Stimulated activated naive B cell treated with anti-CD40 and anti-IgM and Interleukin-4, amounts not matched to agents 10 μg/mL and 1 μg/mL and 100 μg/mL, for 72 hours (primary cell): ENCODE measurements around the gene PRR36.
A peak's percentile ranks its signal among the peaks of the same experiment; 100 is the strongest.

Source experiments
- ATAC-seq, 2 donors: fragments of 150-1000 bp; cut with Tn5 transposase; replicated peaks; 2 replicates each; pipeline ENCODE4 v1.10.0; 2021; ENCODE audit warnings: moderate library complexity in 1 of 2
- DNase-seq: peaks from one replicate; pipeline ENCODE4 v3.0.0; 2021
- H3K27ac Mint-ChIP-seq: one replicate; pipeline ENCODE4 v1.8.0; 2022; ENCODE audit warnings: mild to moderate bottlenecking, mixed read lengths
- H3K27me3 Mint-ChIP-seq, 2 donors: one replicate each; pipeline ENCODE4 v1.8.0; 2022; ENCODE audit warnings: mixed read lengths in 2 of 2
- H3K36me3 Mint-ChIP-seq, 2 donors: one replicate each; pipeline ENCODE4 v1.8.0; 2022; ENCODE audit warnings: mixed read lengths in 2 of 2, mild to moderate bottlenecking in 1 of 2
- H3K4me1 Mint-ChIP-seq, 2 donors: one replicate each; pipeline ENCODE4 v1.8.0; 2022; ENCODE audit warnings: mixed read lengths in 2 of 2, mild to moderate bottlenecking in 1 of 2
- H3K4me3 Mint-ChIP-seq, 2 donors: one replicate each; pipeline ENCODE4 v1.8.0; 2022; ENCODE audit warnings: mild to moderate bottlenecking in 2 of 2, mixed read lengths in 2 of 2, moderate library complexity in 1 of 2
- H3K9me3 Mint-ChIP-seq, 2 donors: one replicate each; pipeline ENCODE4 v1.8.0; 2022; ENCODE audit warnings: mixed read lengths in 2 of 2, mild to moderate bottlenecking in 1 of 2

Gene PRR36

DNA sequence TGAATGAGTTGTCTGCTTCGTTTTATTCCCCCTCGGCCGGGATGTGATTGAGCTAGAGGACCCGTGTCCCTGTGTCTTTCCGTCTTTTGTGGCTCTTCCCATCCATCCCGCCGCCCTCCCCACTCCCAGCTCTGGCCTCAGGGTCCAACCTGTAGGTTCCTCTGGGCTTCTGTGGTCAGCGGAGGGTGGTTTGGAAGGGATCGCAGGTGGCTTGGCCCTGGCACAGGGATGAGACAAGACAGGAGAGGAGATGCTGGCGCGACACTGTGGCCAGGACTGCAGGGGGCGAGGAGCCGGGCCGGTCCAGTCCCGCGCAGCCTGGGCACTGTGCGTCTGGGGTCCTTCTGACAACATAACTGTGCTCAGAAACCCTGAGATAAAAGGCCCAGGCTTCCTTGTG lies 42.2 kb downstream of the PRR36 start:
- ATAC-seq = no peak
- Mint-ChIP-seq H3K9me3 (no peaks in the 10 kb centered on the region), H3K36me3 (no peaks in the 10 kb centered on the region), H3K4me1 (peaks cover 22 to 42% of the 10 kb centered on the region in 2 donors), H3K27ac (no peak overlapping the region), H3K4me3 (no peak overlapping the region), H3K27me3 (peaks cover 0 to 4% of the 10 kb centered on the region in 2 donors)
- DNase-seq = no peak

DNA sequence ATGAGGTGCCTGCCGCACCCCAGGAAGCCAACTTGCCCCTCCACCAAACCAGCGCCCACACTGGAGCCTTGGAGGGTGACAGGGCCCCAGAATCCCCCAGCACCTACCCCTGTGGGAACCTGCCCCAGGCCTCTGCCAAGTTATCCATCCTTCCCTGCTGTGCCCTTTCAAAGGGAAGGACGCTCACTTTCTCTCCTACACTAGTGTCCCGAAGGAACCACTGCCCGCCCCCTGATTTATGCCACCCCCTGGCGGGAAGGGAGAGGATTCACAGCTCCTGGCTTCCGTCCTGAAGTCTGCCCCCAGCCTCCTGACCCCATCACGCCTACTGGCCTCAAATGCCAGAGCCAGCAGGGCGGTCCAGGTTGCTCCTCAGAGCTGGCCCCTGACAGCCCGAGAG lies 42.7 kb downstream of the PRR36 start:
- no peaks in the 10 kb centered on the region for H3K9me3 Mint-ChIP-seq
- peak overlapping the region; percentile 85 to 87 for H3K4me3 Mint-ChIP-seq
- peak overlapping the region; percentile 82 for H3K27ac Mint-ChIP-seq
- H3K36me3 Mint-ChIP-seq = no peaks in the 10 kb centered on the region
- peaks cover 0 to 7% of the 10 kb centered on the region in 2 donors for H3K27me3 Mint-ChIP-seq
- ATAC-seq (no peak), DNase-seq (no peak)
- H3K4me1 Mint-ChIP-seq = peaks cover 22 to 42% of the 10 kb centered on the region in 2 donors

DNA sequence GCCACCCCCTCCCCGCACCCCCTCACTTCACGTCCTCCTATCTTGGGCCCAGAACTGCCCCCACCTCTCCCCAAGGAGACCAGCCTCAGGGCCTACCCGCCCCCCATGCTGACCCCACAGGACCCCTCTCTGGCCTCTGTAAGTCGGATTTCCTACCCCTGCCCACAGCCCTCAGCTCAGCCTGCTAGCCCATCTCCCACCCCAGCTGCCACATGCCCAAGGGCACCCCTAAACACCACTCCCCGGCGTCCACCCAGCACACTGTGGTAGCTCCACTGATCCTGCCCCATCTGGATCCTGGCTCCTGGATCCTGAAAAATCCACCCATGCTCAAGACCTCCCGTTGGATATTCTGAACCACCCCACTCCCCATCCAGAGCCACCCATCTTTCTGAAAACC lies 43.4 kb downstream of the PRR36 start:
- peak overlapping the region; percentile 82 for H3K27ac Mint-ChIP-seq
- ATAC-seq = no peak

DNA sequence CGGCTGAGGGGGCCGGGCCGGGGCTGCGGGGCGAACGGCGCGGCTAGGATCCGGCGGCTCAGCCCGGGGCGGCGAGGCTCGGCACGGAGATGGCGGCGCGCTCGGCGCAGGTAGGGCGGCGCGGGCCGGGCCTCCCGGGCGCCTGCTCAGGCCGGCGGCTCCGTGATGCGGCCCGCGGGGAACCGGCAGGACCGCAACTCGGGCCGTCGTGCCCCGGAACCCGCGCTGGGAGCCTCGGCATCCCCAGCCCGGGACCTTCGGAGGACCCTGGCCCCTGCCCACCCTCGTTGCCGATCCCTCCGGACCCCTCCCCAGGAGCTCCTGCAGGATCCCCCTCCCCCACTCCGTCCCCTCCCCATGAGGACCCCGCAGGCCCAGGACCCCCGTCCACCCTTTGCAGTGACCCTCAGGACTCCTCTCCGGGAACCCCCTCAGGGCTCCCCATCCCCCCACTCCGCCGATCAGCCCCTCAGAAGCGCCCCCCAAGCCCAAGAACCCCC lies 43.9 kb downstream of the PRR36 start:
- peaks cover 0 to 8% of the 10 kb centered on the region in 2 donors for H3K27me3 Mint-ChIP-seq
- ATAC-seq = peak; percentile 11 to 18
- H3K36me3 Mint-ChIP-seq = no peaks in the 10 kb centered on the region
- peak overlapping the region; percentile 87 to 88 for H3K4me3 Mint-ChIP-seq
- peaks cover 22 to 37% of the 10 kb centered on the region in 2 donors for H3K4me1 Mint-ChIP-seq
- H3K27ac Mint-ChIP-seq = no peak overlapping the region
- no peaks in the 10 kb centered on the region for H3K9me3 Mint-ChIP-seq
- no peak for DNase-seq

More for the DNA sequence above, 43.4 kb downstream of the PRR36 start:
- DNase-seq = no peak
- Mint-ChIP-seq H3K27me3 (peaks cover 0 to 8% of the 10 kb centered on the region in 2 donors), H3K4me3 (peak overlapping the region; percentile 85 to 87), H3K4me1 (peaks cover 22 to 39% of the 10 kb centered on the region in 2 donors), H3K9me3 (no peaks in the 10 kb centered on the region), H3K36me3 (no peaks in the 10 kb centered on the region)

DNA sequence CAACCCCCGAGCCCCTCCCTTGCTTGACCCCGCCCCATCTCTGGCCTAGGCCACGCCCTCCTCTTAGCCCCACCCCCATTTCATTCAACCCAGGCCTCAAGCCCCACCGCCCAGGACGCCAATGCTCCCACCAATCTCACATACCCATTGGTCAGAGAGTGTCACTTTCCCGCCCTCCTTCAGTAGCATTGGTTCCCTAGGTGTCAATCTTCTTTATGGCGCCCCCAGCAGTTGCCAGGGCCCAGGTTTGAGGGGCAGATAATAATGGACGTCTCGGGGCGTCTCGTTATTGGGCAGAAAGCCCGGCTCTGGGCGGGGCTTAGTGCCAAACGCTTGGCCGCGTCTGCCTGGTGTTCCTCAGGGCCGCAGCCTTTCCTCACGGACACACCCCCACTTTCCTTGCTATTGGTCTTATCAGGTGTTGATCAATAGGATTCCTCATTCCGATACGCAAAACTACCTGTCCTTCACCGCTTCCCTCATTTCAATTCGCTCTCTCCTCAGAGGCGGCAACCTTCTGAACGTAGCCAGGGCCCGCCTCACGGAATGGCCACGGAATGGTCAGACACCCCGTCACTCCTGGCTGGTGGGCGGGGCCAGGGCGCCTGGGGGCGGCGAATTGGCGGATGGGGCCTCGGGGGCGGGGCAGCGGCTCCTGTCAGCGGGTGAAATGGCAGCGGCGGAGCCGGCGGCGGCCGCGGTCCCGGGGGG lies 44.5 kb downstream of the PRR36 start, which contains the start of gene EVI5L:
EVI5L (plus strand) TSS at position 658 of the 711 bp plus-strand sequence. CDS start 16,325 bp downstream, outside the sequence.
- ATAC-seq (peak; percentile 88), DNase-seq (peak; percentile 99)
- Mint-ChIP-seq H3K36me3 (no peaks in the 10 kb centered on the region), H3K4me1 (peaks cover 22 to 37% of the 10 kb centered on the region in 2 donors), H3K27me3 (peaks cover 0 to 8% of the 10 kb centered on the region in 2 donors), H3K4me3 (peak within 1 kb of the TSS; percentile 87 to 88), H3K9me3 (no peaks in the 10 kb centered on the region), H3K27ac (peak within 1 kb of the TSS; percentile 93)

DNA sequence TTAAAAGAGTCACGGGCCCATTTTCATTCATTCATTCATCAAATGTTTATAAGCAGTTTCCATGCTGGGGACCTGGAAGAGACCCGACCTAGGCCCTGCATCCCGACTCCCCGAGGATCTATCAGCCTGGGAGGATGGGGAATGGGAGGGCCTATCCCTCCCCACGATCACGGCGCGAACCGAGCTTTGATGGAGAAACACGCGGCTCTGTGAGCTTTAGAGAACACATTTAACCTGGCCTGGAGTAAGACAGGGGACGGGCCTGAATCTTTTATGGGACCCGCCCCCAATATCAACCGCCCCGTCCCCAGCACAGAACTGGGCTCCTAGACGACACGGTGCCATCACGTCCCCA lies 45.0 kb downstream of the PRR36 start:
- no peaks in the 10 kb centered on the region for H3K9me3 Mint-ChIP-seq
- H3K4me3 Mint-ChIP-seq = peak overlapping the region; percentile 87 to 88
- ATAC-seq (no peak), DNase-seq (no peak)
- H3K27me3 Mint-ChIP-seq = peaks cover 0 to 8% of the 10 kb centered on the region in 2 donors
- H3K36me3 Mint-ChIP-seq = no peaks in the 10 kb centered on the region
- peaks cover 22 to 37% of the 10 kb centered on the region in 2 donors for H3K4me1 Mint-ChIP-seq
- peak overlapping the region; percentile 93 for H3K27ac Mint-ChIP-seq

DNA sequence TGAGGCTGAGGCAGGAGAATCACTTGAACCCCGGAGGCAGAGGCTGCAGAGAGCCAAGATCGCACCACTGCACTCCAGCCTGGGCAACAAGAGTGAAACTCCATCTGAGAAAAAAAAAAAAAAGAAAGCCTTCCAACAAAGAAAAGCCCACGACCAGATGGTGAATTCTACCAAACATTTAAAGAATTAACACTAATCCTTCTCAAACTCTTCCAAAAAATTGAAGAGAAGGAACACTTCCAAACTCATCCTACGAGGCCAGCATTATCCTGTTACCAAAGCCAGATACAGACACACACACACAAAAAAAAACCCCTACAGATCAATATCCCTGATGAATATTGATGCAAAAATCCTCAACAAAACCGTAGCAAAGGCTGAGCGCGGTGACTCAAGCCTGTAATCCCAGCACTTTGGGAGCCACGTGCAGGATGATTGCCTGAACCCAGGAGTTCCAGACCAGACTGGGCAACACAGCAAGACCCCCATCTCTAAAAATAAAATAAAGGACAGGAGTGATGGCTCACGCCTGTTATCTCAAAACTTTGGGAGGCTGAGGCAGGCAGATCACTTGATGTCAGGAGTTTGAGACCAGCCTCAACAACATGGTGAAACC lies 50.4 kb downstream of the PRR36 start:
- no peaks in the 10 kb centered on the region for H3K36me3 Mint-ChIP-seq
- peaks cover 29 to 30% of the 10 kb centered on the region in 2 donors for H3K27me3 Mint-ChIP-seq
- no peak for DNase-seq
- no peaks in the 10 kb centered on the region for H3K9me3 Mint-ChIP-seq
- H3K4me3 Mint-ChIP-seq = no peak overlapping the region
- no peak overlapping the region for H3K27ac Mint-ChIP-seq
- ATAC-seq = no peak
- H3K4me1 Mint-ChIP-seq = peaks cover 11 to 16% of the 10 kb centered on the region in 2 donors

DNA sequence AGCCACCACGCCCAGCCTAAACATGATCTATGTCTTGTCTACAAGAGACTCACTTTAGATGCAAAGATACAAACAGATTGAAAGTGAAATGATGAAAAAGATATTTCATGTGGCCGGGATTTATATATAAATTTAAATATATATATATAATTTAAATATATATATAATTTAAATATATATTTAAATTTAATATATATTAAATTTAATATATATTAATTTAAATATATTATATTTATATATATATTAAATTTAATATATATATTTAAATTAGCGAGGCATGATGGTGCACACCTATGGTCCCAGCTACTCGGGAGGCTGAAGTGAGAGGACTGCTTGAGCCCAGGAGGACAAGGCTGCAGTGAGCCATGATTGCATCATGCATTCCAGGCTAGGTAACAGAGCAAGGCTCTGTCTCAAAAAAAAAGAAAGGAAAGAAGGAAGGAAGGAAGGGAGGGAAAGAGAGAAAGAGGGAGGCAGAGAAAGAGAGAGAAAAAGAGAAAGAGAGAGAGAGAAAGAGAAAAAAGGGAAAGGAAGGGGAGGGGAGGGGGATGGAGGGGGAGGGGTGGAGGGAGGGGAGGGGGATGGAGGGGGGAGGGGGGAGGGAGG lies 51.2 kb downstream of the PRR36 start:
- ATAC-seq (no peak), DNase-seq (no peak)
- H3K27ac Mint-ChIP-seq = no peak overlapping the region
- H3K9me3 Mint-ChIP-seq = no peaks in the 10 kb centered on the region
- peaks cover 29 to 30% of the 10 kb centered on the region in 2 donors for H3K27me3 Mint-ChIP-seq
- H3K4me1 Mint-ChIP-seq = peaks cover 11 to 21% of the 10 kb centered on the region in 2 donors
- H3K36me3 Mint-ChIP-seq = no peaks in the 10 kb centered on the region
- no peak overlapping the region for H3K4me3 Mint-ChIP-seq

DNA sequence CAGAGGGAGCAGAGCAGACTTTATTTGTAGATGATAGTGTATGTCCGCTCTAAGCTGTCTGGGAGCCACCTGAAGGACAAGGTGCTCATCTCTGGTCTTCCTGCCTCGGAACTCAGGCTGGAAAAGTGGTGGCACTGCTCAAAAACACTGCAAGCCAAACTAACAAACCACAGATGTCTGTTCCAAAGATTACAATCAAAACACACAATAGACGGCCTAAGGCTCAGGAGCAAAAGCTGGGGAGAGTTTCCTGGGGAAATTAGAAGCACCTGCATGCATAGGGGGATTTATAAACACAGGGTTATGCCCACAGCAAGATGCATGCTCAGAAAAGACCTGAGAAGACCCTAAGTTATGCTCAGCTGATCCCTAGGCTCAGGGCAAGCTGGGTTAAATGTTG lies 53.6 kb downstream of the PRR36 start:
- peaks cover 21 to 27% of the 10 kb centered on the region in 2 donors for H3K4me1 Mint-ChIP-seq
- H3K9me3 Mint-ChIP-seq = peaks cover 3 to 5% of the 10 kb centered on the region in 2 donors
- no peak for DNase-seq
- H3K36me3 Mint-ChIP-seq = peaks cover 0 to 4% of the 10 kb centered on the region in 2 donors
- peaks cover 29 to 34% of the 10 kb centered on the region in 2 donors for H3K27me3 Mint-ChIP-seq
- H3K4me3 Mint-ChIP-seq = no peak overlapping the region
- no peak overlapping the region for H3K27ac Mint-ChIP-seq
- no peak for ATAC-seq

DNA sequence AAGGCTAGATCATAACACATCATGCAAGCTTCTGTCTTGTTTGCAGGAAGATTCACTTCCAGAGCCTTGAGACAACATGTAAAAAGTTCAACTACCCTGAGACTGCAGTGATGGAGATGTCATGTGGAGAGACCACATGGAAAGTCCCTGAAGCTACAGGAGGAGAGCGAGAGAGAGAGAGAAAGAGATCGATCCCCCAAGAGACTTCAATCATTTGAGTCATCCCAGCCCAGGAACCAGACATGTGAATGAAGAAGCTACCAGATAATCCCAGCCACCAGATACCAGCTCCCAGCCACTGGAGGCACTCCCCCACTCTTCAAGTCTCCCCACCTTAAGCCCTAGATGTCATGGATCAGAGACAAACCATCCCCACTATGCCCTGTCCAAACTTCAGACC lies 54.9 kb downstream of the PRR36 start:
- peak; percentile 49 for DNase-seq
- peaks cover 0 to 4% of the 10 kb centered on the region in 2 donors for H3K36me3 Mint-ChIP-seq
- H3K27ac Mint-ChIP-seq = peak overlapping the region; percentile 91
- peaks cover 29 to 34% of the 10 kb centered on the region in 2 donors for H3K27me3 Mint-ChIP-seq
- H3K9me3 Mint-ChIP-seq = peaks cover 3 to 5% of the 10 kb centered on the region in 2 donors
- peaks cover 27 to 35% of the 10 kb centered on the region in 2 donors for H3K4me1 Mint-ChIP-seq
- no peak overlapping the region for H3K4me3 Mint-ChIP-seq
- ATAC-seq = peak; percentile 82 to 86

DNA sequence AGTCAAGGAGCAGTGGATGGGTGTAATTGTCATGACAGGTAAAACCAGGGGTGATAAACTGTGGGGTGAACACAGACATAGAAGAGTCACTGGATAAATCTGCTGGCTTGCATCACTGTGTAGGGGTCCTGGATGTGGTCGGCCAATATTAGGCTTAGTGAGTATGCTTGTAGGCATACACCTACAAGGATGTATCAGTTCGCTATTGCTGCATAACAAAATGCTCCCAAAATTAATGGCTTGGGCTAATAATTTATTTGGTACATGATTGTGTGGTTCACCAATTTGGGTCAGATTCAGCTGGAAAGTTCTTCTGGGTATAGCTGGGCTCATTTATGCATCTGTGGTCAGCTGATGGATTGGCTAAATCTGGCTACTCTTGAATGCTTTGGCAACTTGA lies 55.4 kb downstream of the PRR36 start:
- ATAC-seq (no peak), DNase-seq (no peak)
- Mint-ChIP-seq H3K27me3 (peaks cover 26 to 31% of the 10 kb centered on the region in 2 donors), H3K4me1 (peaks cover 31 to 32% of the 10 kb centered on the region in 2 donors), H3K4me3 (no peak overlapping the region), H3K9me3 (peaks cover 3 to 5% of the 10 kb centered on the region in 2 donors), H3K36me3 (peaks cover 0 to 4% of the 10 kb centered on the region in 2 donors), H3K27ac (no peak overlapping the region)
